Measurements from ENCODE around the gene DYNC2I2. TPM values are rescaled to one million over a fixed set of nuclear protein-coding genes. Genes with fewer than 3 reads are reported as not detected.

DYNC2I2 gene
- total and polyA plus RNA-seq, 2 experiments from 2014 or later, result 48.7 to 78.3 TPM

DNA sequence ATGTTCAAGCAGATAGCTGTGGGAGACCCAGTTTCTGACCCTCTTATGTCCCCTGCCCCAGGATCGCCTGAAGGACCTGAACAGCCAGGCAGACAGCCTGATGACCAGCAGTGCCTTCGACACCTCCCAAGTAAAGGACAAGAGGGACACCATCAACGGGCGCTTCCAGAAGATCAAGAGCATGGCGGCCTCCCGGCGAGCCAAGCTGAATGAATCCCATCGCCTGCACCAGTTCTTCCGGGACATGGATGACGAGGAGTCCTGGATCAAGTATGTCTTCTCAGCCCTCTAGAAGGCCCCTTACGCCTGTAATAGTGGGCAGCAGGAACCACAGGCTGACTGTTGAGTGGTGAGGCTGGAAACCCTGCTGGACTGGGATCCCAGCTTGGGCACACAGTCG is 41.1 kb downstream of the DYNC2I2 start:
- no peaks in the 10 kb centered on the region for H3K27me3 Mint-ChIP-seq (ENCODE audit: insufficient read depth, low read depth, poor library complexity)
- no peak overlapping the region for H3K27ac Mint-ChIP-seq
- Histone ChIP-seq H3K79me2 (replicated peaks; ENCODE audit: insufficient read depth) (no peaks in the 10 kb centered on the region), H3K4me3 (no peak overlapping the region), H3K4me1 (ENCODE audit: insufficient read depth) (no peaks in the 10 kb centered on the region), H4K20me1 (replicated peaks; ENCODE audit: insufficient read depth) (peaks cover 2% of the 10 kb centered on the region; the same call in 1 of the 2 replicates), H2AFZ (no peak overlapping the region), H3K4me2 (no peak overlapping the region), H3K27me3 (ENCODE audit: insufficient read depth) (no peaks in the 10 kb centered on the region), H3F3A (replicated peaks; ENCODE audit: low read depth) (peaks cover 14% of the 10 kb centered on the region; the same call in 1 of the 2 replicates), H3K9me2 (ENCODE audit: insufficient read depth) (no peaks in the 10 kb centered on the region), H3K27ac (ENCODE audit: low read depth) (no peak overlapping the region), H3K36me3 (ENCODE audit: insufficient read depth) (peaks cover 78% of the 10 kb centered on the region)
- H3K9me3 Mint-ChIP-seq, result no peaks in the 10 kb centered on the region
- H3K4me3 Mint-ChIP-seq, result no peak overlapping the region
- H3K36me3 Mint-ChIP-seq (ENCODE audit: low read depth), result peaks cover 87% of the 10 kb centered on the region
- no peak for DNase-seq (ENCODE audit: low spot score)
- H3K4me1 Mint-ChIP-seq, result no peaks in the 10 kb centered on the region
- TF ChIP-seq EZH2phosphoT487 (IDR thresholded peaks at IDR 0.05; ENCODE audit: unreplicated experiment) (no peak), NANOG (IDR thresholded peaks at IDR 0.05; ENCODE audit: borderline replicate concordance) (no peak), REST (IDR thresholded peaks at IDR 0.05; ENCODE audit: unreplicated experiment) (no peak), ZNF331 (CRISPR knock-in tag; IDR thresholded peaks at IDR 0.05; ENCODE audit: low read depth) (no peak), JUNB (IDR thresholded peaks at IDR 0.05; ENCODE audit: unreplicated experiment) (no peak), EZH2 (IDR thresholded peaks at IDR 0.05; ENCODE audit: low read depth, unreplicated experiment) (no peak), ETS1 (IDR thresholded peaks at IDR 0.05) (no peak), ZNF114 (CRISPR knock-in tag; IDR thresholded peaks at IDR 0.05) (no peak), CREB1 (CRISPR knock-in tag; IDR thresholded peaks at IDR 0.05; ENCODE audit: low read depth) (no peak), POLR2AphosphoS5 (IDR thresholded peaks at IDR 0.05; ENCODE audit: low read depth) (no peak), STAT1 (IDR thresholded peaks at IDR 0.05; ENCODE audit: unreplicated experiment) (no peak)
- TF ChIP-seq, protein P1, sequence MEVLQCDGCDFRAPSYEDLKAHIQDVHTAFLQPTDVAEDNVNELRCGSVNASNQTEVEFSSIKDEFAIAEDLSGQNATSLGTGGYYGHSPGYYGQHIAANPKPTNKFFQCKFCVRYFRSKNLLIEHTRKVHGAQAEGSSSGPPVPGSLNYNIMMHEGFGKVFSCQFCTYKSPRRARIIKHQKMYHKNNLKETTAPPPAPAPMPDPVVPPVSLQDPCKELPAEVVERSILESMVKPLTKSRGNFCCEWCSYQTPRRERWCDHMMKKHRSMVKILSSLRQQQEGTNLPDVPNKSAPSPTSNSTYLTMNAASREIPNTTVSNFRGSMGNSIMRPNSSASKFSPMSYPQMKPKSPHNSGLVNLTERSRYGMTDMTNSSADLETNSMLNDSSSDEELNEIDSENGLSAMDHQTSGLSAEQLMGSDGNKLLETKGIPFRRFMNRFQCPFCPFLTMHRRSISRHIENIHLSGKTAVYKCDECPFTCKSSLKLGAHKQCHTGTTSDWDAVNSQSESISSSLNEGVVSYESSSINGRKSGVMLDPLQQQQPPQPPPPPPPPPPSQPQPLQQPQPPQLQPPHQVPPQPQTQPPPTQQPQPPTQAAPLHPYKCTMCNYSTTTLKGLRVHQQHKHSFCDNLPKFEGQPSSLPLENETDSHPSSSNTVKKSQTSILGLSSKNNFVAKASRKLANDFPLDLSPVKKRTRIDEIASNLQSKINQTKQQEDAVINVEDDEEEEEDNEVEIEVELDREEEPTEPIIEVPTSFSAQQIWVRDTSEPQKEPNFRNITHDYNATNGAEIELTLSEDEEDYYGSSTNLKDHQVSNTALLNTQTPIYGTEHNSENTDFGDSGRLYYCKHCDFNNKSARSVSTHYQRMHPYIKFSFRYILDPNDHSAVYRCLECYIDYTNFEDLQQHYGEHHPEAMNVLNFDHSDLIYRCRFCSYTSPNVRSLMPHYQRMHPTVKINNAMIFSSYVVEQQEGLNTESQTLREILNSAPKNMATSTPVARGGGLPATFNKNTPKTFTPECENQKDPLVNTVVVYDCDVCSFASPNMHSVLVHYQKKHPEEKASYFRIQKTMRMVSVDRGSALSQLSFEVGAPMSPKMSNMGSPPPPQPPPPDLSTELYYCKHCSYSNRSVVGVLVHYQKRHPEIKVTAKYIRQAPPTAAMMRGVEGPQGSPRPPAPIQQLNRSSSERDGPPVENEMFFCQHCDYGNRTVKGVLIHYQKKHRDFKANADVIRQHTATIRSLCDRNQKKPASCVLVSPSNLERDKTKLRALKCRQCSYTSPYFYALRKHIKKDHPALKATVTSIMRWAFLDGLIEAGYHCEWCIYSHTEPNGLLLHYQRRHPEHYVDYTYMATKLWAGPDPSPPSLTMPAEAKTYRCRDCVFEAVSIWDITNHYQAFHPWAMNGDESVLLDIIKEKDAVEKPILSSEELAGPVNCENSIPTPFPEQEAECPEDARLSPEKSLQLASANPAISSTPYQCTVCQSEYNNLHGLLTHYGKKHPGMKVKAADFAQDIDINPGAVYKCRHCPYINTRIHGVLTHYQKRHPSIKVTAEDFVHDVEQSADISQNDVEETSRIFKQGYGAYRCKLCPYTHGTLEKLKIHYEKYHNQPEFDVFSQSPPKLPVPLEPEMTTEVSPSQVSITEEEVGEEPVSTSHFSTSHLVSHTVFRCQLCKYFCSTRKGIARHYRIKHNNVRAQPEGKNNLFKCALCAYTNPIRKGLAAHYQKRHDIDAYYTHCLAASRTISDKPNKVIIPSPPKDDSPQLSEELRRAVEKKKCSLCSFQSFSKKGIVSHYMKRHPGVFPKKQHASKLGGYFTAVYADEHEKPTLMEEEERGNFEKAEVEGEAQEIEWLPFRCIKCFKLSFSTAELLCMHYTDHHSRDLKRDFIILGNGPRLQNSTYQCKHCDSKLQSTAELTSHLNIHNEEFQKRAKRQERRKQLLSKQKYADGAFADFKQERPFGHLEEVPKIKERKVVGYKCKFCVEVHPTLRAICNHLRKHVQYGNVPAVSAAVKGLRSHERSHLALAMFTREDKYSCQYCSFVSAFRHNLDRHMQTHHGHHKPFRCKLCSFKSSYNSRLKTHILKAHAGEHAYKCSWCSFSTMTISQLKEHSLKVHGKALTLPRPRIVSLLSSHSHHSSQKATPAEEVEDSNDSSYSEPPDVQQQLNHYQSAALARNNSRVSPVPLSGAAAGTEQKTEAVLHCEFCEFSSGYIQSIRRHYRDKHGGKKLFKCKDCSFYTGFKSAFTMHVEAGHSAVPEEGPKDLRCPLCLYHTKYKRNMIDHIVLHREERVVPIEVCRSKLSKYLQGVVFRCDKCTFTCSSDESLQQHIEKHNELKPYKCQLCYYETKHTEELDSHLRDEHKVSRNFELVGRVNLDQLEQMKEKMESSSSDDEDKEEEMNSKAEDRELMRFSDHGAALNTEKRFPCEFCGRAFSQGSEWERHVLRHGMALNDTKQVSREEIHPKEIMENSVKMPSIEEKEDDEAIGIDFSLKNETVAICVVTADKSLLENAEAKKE (CRISPR knock-in tag; IDR thresholded peaks at IDR 0.05), result no peak
- TF ChIP-seq, protein P2, sequence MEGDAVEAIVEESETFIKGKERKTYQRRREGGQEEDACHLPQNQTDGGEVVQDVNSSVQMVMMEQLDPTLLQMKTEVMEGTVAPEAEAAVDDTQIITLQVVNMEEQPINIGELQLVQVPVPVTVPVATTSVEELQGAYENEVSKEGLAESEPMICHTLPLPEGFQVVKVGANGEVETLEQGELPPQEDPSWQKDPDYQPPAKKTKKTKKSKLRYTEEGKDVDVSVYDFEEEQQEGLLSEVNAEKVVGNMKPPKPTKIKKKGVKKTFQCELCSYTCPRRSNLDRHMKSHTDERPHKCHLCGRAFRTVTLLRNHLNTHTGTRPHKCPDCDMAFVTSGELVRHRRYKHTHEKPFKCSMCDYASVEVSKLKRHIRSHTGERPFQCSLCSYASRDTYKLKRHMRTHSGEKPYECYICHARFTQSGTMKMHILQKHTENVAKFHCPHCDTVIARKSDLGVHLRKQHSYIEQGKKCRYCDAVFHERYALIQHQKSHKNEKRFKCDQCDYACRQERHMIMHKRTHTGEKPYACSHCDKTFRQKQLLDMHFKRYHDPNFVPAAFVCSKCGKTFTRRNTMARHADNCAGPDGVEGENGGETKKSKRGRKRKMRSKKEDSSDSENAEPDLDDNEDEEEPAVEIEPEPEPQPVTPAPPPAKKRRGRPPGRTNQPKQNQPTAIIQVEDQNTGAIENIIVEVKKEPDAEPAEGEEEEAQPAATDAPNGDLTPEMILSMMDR (conservative IDR thresholded peaks at IDR 0.05; ENCODE audit: low read depth in 2 of 2), result no peak
- ATAC-seq, result no peak
